SK-N-SH treated with all-trans-retinoic acid at 6 μM for 48 hours (cell line): ENCODE data around the gene AKAP6.

Source experiments
- ATAC-seq: fragments of 200-7000 bp; cut with Tn5 transposase; 3 replicates; pipeline ENCODE4 v1.9.1; 2020; ENCODE audit warnings: mild to moderate bottlenecking, moderate library complexity
- ARNTL ChIP-seq: fragments of 450-650 bp; formaldehyde crosslinking; IDR thresholded peaks from 2 replicates; pipeline ENCODE4 v1.5.0; 2020; ENCODE audit warnings: low read depth, mild to moderate bottlenecking, moderate library complexity, borderline replicate concordance
- BACH2 ChIP-seq: fragments of 250-450 bp; sonication (Bioruptor Pico); IDR thresholded peaks from 2 replicates; pipeline ENCODE4 v1.9.0; 2021; ENCODE audit warnings: mild to moderate bottlenecking, borderline replicate concordance
- CSDC2 ChIP-seq: fragments of 250-450 bp; sonication (Bioruptor Pico); IDR thresholded peaks from 2 replicates; pipeline ENCODE4 v1.5.0; 2020; ENCODE audit warnings: mild to moderate bottlenecking, moderate library complexity
- CSRNP3 ChIP-seq: fragments of 250-450 bp; sonication (Bioruptor Pico); IDR thresholded peaks from 2 replicates; pipeline ENCODE4 v1.5.1; 2021; ENCODE audit warnings: mild to moderate bottlenecking, moderate library complexity
- ESRRG ChIP-seq: fragments of 250-450 bp; sonication (Bioruptor Pico); IDR thresholded peaks from 2 replicates; pipeline ENCODE4 v1.6.1; 2021; ENCODE audit warnings: mild to moderate bottlenecking
- GLIS3 ChIP-seq: fragments of 250-450 bp; sonication (Bioruptor Pico); IDR thresholded peaks from 2 replicates; pipeline ENCODE4 v1.5.0; 2020; ENCODE audit warnings: mild to moderate bottlenecking, moderate library complexity
- ISL1 ChIP-seq: fragments of 250-450 bp; sonication (Bioruptor Pico); IDR thresholded peaks from 2 replicates; pipeline ENCODE4 v2.1.2; 2022; ENCODE audit warnings: mild to moderate bottlenecking, moderate library complexity
- PATZ1 ChIP-seq: fragments of 250-450 bp; sonication (Bioruptor Pico); IDR thresholded peaks from 2 replicates; pipeline ENCODE4 v1.8.0; 2020; ENCODE audit warnings: mild to moderate bottlenecking, moderate library complexity, borderline replicate concordance
- POU6F1 ChIP-seq: fragments of 250-450 bp; sonication (Bioruptor Pico); IDR thresholded peaks from 2 replicates; pipeline ENCODE4 v1.8.0; 2021; ENCODE audit warnings: low read depth, mild to moderate bottlenecking, moderate library complexity, borderline replicate concordance
- PPARA ChIP-seq: fragments of 250-450 bp; sonication (Bioruptor Pico); IDR thresholded peaks from 2 replicates; pipeline ENCODE4 v1.5.0; 2020; ENCODE audit warnings: mild to moderate bottlenecking, borderline replicate concordance
- RARB ChIP-seq: fragments of 250-450 bp; sonication (Bioruptor Pico); IDR thresholded peaks from 2 replicates; pipeline ENCODE4 v1.8.0; 2021; ENCODE audit warnings: mild to moderate bottlenecking, moderate library complexity
- SNAI2 ChIP-seq: fragments of 250-450 bp; sonication (Bioruptor Pico); IDR thresholded peaks from 2 replicates; pipeline ENCODE4 v1.5.0; 2020; ENCODE audit warnings: mild to moderate bottlenecking, moderate library complexity
- TCF4 ChIP-seq: fragments of 250-450 bp; sonication (Bioruptor Pico); IDR thresholded peaks from 2 replicates; pipeline ENCODE4 v1.8.0; 2021; ENCODE audit warnings: mild to moderate bottlenecking, moderate library complexity, borderline replicate concordance
- TOX ChIP-seq: fragments of 250-450 bp; sonication (Bioruptor Pico); IDR thresholded peaks from 2 replicates; pipeline ENCODE4 v1.8.0; 2021; ENCODE audit warnings: mild to moderate bottlenecking, moderate library complexity, borderline replicate concordance
- TSHZ2 ChIP-seq: fragments of 250-450 bp; sonication (Bioruptor Pico); IDR thresholded peaks from 2 replicates; pipeline ENCODE4 v1.5.0; 2020; ENCODE audit warnings: mild to moderate bottlenecking, moderate library complexity
- ZC3H10 ChIP-seq: fragments of 250-450 bp; sonication (Bioruptor Pico); IDR thresholded peaks from 2 replicates; pipeline ENCODE4 v1.5.1; 2021; ENCODE audit warnings: mild to moderate bottlenecking, moderate library complexity
- ZFP3 ChIP-seq: fragments of 250-450 bp; sonication (Bioruptor Pico); IDR thresholded peaks from 2 replicates; pipeline ENCODE4 v1.5.0; 2020; ENCODE audit warnings: mild to moderate bottlenecking, moderate library complexity
- ZFP30 ChIP-seq: fragments of 450-650 bp; formaldehyde crosslinking; IDR thresholded peaks from 2 replicates; pipeline ENCODE4 v1.5.0; 2022; ENCODE audit warnings: mild to moderate bottlenecking, moderate library complexity
- ZNF565 ChIP-seq: fragments of 450-650 bp; formaldehyde crosslinking; conservative IDR thresholded peaks from 2 replicates; pipeline ENCODE4 v1.5.0; 2020; ENCODE audit warnings: low read depth, mild to moderate bottlenecking, moderate library complexity
- ZNF70 ChIP-seq: fragments of 450-650 bp; formaldehyde crosslinking; IDR thresholded peaks from 2 replicates; pipeline ENCODE4 v1.5.0; 2020; ENCODE audit warnings: mild to moderate bottlenecking, moderate library complexity
- ZNF8 ChIP-seq: fragments of 450-650 bp; formaldehyde crosslinking; IDR thresholded peaks from 2 replicates; pipeline ENCODE4 v1.5.0; 2020; ENCODE audit warnings: mild to moderate bottlenecking, moderate library complexity

AKAP6 gene

GRCh38 chr14:32510815-32511214 lies 181.7 kb downstream of the AKAP6 start:
- TF ChIP-seq ISL1 (CRISPR knock-in tag) (peak; percentile 23; the same call in 1 of the 2 replicates), BACH2 (CRISPR knock-in tag) (no peak), CSDC2 (CRISPR knock-in tag) (0 out of 2 replicates have a peak, but pooled peaks have one; percentile 76)
- no peak for ATAC-seq

- no peak for TF ChIP-seq TOX (CRISPR knock-in tag)
- 0 out of 2 replicates have a peak, but pooled peaks have one; percentile 26 for TF ChIP-seq GLIS3 (CRISPR knock-in tag)
- TF ChIP-seq ZFP3: peak; percentile 53; the same call in 1 of the 2 replicates
- peak; percentile 93 for TF ChIP-seq CSDC2 (CRISPR knock-in tag)
- no peak for TF ChIP-seq ZFP30 (CRISPR knock-in tag)
- TF ChIP-seq PATZ1 (CRISPR knock-in tag): peak; percentile 18; the same call in 1 of the 2 replicates
- TF ChIP-seq ISL1 (CRISPR knock-in tag): peak; percentile 49; the same call in 1 of the 2 replicates
- ATAC-seq: no peak
These were observed 183.2 kb downstream of the AKAP6 start for GRCh38 chr14:32512348-32512747.

- TF ChIP-seq CSRNP3 (CRISPR knock-in tag): no peak
- TF ChIP-seq SNAI2 (CRISPR knock-in tag): 0 out of 2 replicates have a peak, but pooled peaks have one; percentile 48
- ATAC-seq: no peak
These were observed 183.7 kb downstream of the AKAP6 start for GRCh38 chr14:32512813-32513212.

GRCh38 chr14:32513571-32514009 lies 184.5 kb downstream of the AKAP6 start:
- 0 out of 2 replicates have a peak, but pooled peaks have one; percentile 16 for TF ChIP-seq ISL1 (CRISPR knock-in tag)
- TF ChIP-seq ZNF565 (CRISPR knock-in tag): no peak
- peak; percentile 42 for ATAC-seq

- peak; percentile 58; the same call in 1 of the 2 replicates for TF ChIP-seq ISL1 (CRISPR knock-in tag)
- TF ChIP-seq ZNF8 (CRISPR knock-in tag): no peak
- no peak for TF ChIP-seq CSDC2 (CRISPR knock-in tag)
- no peak for TF ChIP-seq TOX (CRISPR knock-in tag)
- TF ChIP-seq, all 23 proteins: peak for 1
- ATAC-seq: peak; percentile 3; the same call in 1 of the 3 replicates
These were observed 185.1 kb downstream of the AKAP6 start for GRCh38 chr14:32514236-32514635.

GRCh38 chr14:32514681-32515080 lies 185.6 kb downstream of the AKAP6 start:
- no peak for ATAC-seq
- TF ChIP-seq ARNTL (CRISPR knock-in tag) (no peak), CSDC2 (CRISPR knock-in tag) (no peak), ZFP30 (CRISPR knock-in tag) (no peak), ZNF565 (CRISPR knock-in tag) (no peak), BACH2 (CRISPR knock-in tag) (no peak), RARB (CRISPR knock-in tag) (no peak), SNAI2 (CRISPR knock-in tag) (no peak), PPARA (CRISPR knock-in tag) (no peak), ESRRG (CRISPR knock-in tag) (no peak), TSHZ2 (no peak), TOX (CRISPR knock-in tag) (no peak), ZFP3 (no peak), TCF4 (no peak), POU6F1 (CRISPR knock-in tag) (no peak), ZNF70 (CRISPR knock-in tag) (no peak), ZNF8 (CRISPR knock-in tag) (no peak), GLIS3 (CRISPR knock-in tag) (no peak), ZC3H10 (CRISPR knock-in tag) (no peak), ISL1 (CRISPR knock-in tag) (no peak), PATZ1 (CRISPR knock-in tag) (no peak)
